SK-N-SH (cell line): ENCODE data around the gene TP73.

Experiments used
- CTCF ChIP-seq: fragments of 200-600 bp; sonication (generic); IDR thresholded peaks from 2 replicates; pipeline ENCODE4 v1.6.1; 2017; ENCODE audit warnings: antibody characterized with exemption, mild to moderate bottlenecking, moderate library complexity
- MXI1 ChIP-seq: IDR thresholded peaks from 2 replicates; pipeline ENCODE4 v1.6.1; 2012; ENCODE audit warnings: mild to moderate bottlenecking, low read depth, low read length, improper control_type of control experiment
- POLR2AphosphoS5 ChIP-seq: IDR thresholded peaks from 2 replicates; pipeline ENCODE4 v1.6.1; 2012; ENCODE audit warnings: low read depth, low read length
- RAD21 ChIP-seq: IDR thresholded peaks from 2 replicates; pipeline ENCODE4 v1.6.1; 2012; ENCODE audit warnings: mild to moderate bottlenecking, low read length
- RFX5 ChIP-seq: IDR thresholded peaks from 2 replicates; pipeline ENCODE4 v1.6.1; 2012; ENCODE audit warnings: mild to moderate bottlenecking, improper control_type of control experiment, low read length
- TEAD4 ChIP-seq: IDR thresholded peaks from 2 replicates; pipeline ENCODE4 v1.4.0; 2012; ENCODE audit warnings: mild to moderate bottlenecking, borderline replicate concordance; ENCODE audit not compliant: insufficient read depth
- YY1 ChIP-seq: IDR thresholded peaks from 2 replicates; pipeline ENCODE4 v1.4.0; 2012; ENCODE audit warnings: low read depth, mild to moderate bottlenecking

DNA sequence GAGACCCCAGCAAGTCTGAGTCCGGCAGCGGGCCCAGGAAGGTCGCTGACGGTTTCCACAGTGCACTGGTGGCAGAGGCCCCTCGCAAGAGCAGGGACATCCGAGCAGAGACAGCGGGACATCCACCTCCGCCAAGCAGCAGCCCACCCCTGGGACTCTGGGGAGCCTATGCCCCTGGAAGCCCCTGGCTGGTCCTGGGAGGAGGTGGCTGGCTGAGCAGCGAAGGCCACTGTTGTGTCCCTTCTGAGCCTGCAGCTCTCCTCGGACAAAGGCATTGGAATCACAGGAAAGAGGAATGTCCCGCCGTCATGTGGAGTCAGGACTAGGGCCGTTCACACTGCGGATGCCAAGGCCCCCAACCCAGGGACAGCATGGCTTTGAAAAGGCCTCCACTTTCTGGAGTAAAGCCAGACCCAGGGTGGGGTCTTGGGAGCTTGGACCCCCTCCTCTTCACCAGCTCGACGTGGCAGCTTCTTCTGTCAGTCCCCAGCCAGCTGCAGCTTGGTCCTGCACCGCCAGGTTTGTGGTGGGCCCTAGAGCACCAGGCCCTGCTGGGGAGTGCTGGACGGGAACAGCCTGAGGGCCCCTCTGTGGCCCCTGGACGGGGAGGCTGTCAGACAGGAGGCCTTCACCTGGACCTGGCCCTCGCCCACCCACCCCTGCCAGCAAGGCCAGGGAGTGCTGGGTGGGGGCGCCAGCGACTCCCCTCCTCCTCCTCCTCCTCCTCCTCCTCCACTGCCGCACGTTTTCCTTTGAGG lies 42.4 kb upstream of the TP73 start:
- TF ChIP-seq POLR2AphosphoS5 = no peak
- no peak for TF ChIP-seq CTCF
- TF ChIP-seq YY1 = no peak
- TF ChIP-seq TEAD4 = no peak
- TF ChIP-seq MXI1 = no peak
- TF ChIP-seq RAD21 = no peak
- TF ChIP-seq RFX5 = no peak
